NOMO-1 treated with dmso at 0.1 percent for 144 hours (cell line): ENCODE measurements around the gene RIF1.

Source experiments
- DNase-seq: peaks from one replicate; lab custom pipeline; 2025; ENCODE audit not compliant: unreplicated experiment; lab: John Stamatoyannopoulos, UW

The RIF1 gene

GRCh38 chr2:151409601-151410484 is at the start of gene RIF1:
Gene RIF1, plus strand, starts transcription at chr2:151409902. Its CDS starts 522 bp downstream, at chr2:151410424.
- peak; percentile 84 for DNase-seq

GRCh38 chr2:151361674-151362370 is 47.9 kb upstream of the RIF1 start:
- DNase-seq, result no peak

- DNase-seq, result no peak
Measured at GRCh38 chr2:151363709-151364108, 46.0 kb upstream of the RIF1 start.

GRCh38 chr2:151367571-151367970 is 42.1 kb upstream of the RIF1 start:
- DNase-seq, result no peak

GRCh38 chr2:151374436-151374835 is 35.3 kb upstream of the RIF1 start:
- no peak for DNase-seq

GRCh38 chr2:151379169-151379568 is 30.5 kb upstream of the RIF1 start:
- DNase-seq, result no peak

GRCh38 chr2:151380580-151381235 is 29.0 kb upstream of the RIF1 start:
- no peak for DNase-seq

- DNase-seq, result no peak
Measured at GRCh38 chr2:151381266-151381665, 28.4 kb upstream of the RIF1 start.

GRCh38 chr2:151388011-151388410 is 21.7 kb upstream of the RIF1 start:
- no peak for DNase-seq

GRCh38 chr2:151391436-151391835 is 18.3 kb upstream of the RIF1 start:
- DNase-seq, result no peak

GRCh38 chr2:151394509-151394908 is 15.2 kb upstream of the RIF1 start:
- DNase-seq, result no peak

- no peak for DNase-seq
Measured at GRCh38 chr2:151395509-151396374, 14.0 kb upstream of the RIF1 start.

- DNase-seq, result no peak
Measured at GRCh38 chr2:151399981-151400380, 9.7 kb upstream of the RIF1 start.

GRCh38 chr2:151401149-151401548 is 8.6 kb upstream of the RIF1 start:
- no peak for DNase-seq

- DNase-seq, result no peak
Measured at GRCh38 chr2:151403914-151404313, 5.8 kb upstream of the RIF1 start.

- no peak for DNase-seq
Measured at GRCh38 chr2:151405376-151405775, 4.3 kb upstream of the RIF1 start.

- no peak for DNase-seq
Measured at GRCh38 chr2:151407281-151407680, 2.4 kb upstream of the RIF1 start.

GRCh38 chr2:151408788-151409600 is 708 bp upstream of the RIF1 start:
- DNase-seq, result no peak

GRCh38 chr2:151410485-151410834 is 758 bp downstream of the RIF1 start:
- DNase-seq, result peak; percentile 13

GRCh38 chr2:151417650-151418049 is 7.9 kb downstream of the RIF1 start:
- DNase-seq, result no peak
